ENCODE data around the gene VAV2.

DNA sequence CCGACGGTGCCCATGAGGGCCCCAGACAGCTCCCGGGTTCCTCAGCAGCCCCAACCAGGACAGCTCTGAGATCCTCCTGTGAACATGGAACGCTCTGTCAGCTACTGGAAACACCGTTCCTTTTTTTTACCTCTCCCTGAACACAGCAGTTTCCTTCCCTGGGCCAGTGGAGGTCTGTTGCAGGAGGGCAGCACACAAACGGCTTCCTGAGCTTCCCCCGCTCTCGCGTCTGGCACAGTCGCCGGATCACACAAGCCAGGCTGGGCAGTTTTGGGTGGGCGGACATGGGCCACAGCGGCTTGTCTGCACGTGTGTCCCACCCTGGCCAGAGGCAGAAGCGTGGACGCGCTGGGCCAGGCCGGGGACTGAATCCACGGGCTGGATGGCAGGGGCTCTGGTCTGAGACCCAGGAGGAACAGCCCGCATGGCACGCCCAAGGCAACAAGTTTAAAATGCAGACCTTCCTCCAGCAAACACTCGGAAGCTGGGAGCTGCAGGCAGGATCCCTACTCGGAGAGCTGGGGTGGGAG, 147.2 kb downstream of the VAV2 start:
- TF ChIP-seq, protein P1, sequence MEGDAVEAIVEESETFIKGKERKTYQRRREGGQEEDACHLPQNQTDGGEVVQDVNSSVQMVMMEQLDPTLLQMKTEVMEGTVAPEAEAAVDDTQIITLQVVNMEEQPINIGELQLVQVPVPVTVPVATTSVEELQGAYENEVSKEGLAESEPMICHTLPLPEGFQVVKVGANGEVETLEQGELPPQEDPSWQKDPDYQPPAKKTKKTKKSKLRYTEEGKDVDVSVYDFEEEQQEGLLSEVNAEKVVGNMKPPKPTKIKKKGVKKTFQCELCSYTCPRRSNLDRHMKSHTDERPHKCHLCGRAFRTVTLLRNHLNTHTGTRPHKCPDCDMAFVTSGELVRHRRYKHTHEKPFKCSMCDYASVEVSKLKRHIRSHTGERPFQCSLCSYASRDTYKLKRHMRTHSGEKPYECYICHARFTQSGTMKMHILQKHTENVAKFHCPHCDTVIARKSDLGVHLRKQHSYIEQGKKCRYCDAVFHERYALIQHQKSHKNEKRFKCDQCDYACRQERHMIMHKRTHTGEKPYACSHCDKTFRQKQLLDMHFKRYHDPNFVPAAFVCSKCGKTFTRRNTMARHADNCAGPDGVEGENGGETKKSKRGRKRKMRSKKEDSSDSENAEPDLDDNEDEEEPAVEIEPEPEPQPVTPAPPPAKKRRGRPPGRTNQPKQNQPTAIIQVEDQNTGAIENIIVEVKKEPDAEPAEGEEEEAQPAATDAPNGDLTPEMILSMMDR (IDR thresholded peaks at IDR 0.05) = no peak
- TF ChIP-seq, protein P2, sequence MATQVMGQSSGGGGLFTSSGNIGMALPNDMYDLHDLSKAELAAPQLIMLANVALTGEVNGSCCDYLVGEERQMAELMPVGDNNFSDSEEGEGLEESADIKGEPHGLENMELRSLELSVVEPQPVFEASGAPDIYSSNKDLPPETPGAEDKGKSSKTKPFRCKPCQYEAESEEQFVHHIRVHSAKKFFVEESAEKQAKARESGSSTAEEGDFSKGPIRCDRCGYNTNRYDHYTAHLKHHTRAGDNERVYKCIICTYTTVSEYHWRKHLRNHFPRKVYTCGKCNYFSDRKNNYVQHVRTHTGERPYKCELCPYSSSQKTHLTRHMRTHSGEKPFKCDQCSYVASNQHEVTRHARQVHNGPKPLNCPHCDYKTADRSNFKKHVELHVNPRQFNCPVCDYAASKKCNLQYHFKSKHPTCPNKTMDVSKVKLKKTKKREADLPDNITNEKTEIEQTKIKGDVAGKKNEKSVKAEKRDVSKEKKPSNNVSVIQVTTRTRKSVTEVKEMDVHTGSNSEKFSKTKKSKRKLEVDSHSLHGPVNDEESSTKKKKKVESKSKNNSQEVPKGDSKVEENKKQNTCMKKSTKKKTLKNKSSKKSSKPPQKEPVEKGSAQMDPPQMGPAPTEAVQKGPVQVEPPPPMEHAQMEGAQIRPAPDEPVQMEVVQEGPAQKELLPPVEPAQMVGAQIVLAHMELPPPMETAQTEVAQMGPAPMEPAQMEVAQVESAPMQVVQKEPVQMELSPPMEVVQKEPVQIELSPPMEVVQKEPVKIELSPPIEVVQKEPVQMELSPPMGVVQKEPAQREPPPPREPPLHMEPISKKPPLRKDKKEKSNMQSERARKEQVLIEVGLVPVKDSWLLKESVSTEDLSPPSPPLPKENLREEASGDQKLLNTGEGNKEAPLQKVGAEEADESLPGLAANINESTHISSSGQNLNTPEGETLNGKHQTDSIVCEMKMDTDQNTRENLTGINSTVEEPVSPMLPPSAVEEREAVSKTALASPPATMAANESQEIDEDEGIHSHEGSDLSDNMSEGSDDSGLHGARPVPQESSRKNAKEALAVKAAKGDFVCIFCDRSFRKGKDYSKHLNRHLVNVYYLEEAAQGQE (IDR thresholded peaks at IDR 0.05; ENCODE audit: insufficient read depth in 1 of 2, low read depth in 2 of 2, low read length in 1 of 2) = no peak
